SK-N-SH treated with all-trans-retinoic acid at 6 μM for 48 hours (cell line): ENCODE measurements around the gene ADGRV1.

Experiments
- ATAC-seq: fragments of 200-7000 bp; cut with Tn5 transposase; 3 replicates; pipeline ENCODE4 v1.9.1; 2020; ENCODE audit warnings: mild to moderate bottlenecking, moderate library complexity
- ARNTL ChIP-seq: fragments of 450-650 bp; formaldehyde crosslinking; IDR thresholded peaks from 2 replicates; pipeline ENCODE4 v1.5.0; 2020; ENCODE audit warnings: low read depth, mild to moderate bottlenecking, moderate library complexity, borderline replicate concordance
- BACH2 ChIP-seq: fragments of 250-450 bp; sonication (Bioruptor Pico); IDR thresholded peaks from 2 replicates; pipeline ENCODE4 v1.9.0; 2021; ENCODE audit warnings: mild to moderate bottlenecking, borderline replicate concordance
- CSDC2 ChIP-seq: fragments of 250-450 bp; sonication (Bioruptor Pico); IDR thresholded peaks from 2 replicates; pipeline ENCODE4 v1.5.0; 2020; ENCODE audit warnings: mild to moderate bottlenecking, moderate library complexity
- ESRRG ChIP-seq: fragments of 250-450 bp; sonication (Bioruptor Pico); IDR thresholded peaks from 2 replicates; pipeline ENCODE4 v1.6.1; 2021; ENCODE audit warnings: mild to moderate bottlenecking
- GLIS3 ChIP-seq: fragments of 250-450 bp; sonication (Bioruptor Pico); IDR thresholded peaks from 2 replicates; pipeline ENCODE4 v1.5.0; 2020; ENCODE audit warnings: mild to moderate bottlenecking, moderate library complexity
- ISL1 ChIP-seq: fragments of 250-450 bp; sonication (Bioruptor Pico); IDR thresholded peaks from 2 replicates; pipeline ENCODE4 v2.1.2; 2022; ENCODE audit warnings: mild to moderate bottlenecking, moderate library complexity
- OSR1 ChIP-seq: fragments of 250-450 bp; sonication (Bioruptor Pico); IDR thresholded peaks from 2 replicates; pipeline ENCODE4 v1.8.0; 2022; ENCODE audit warnings: moderate library complexity, mild to moderate bottlenecking, inconsistent platforms
- PATZ1 ChIP-seq: fragments of 250-450 bp; sonication (Bioruptor Pico); IDR thresholded peaks from 2 replicates; pipeline ENCODE4 v1.8.0; 2020; ENCODE audit warnings: mild to moderate bottlenecking, moderate library complexity, borderline replicate concordance
- POU6F1 ChIP-seq: fragments of 250-450 bp; sonication (Bioruptor Pico); IDR thresholded peaks from 2 replicates; pipeline ENCODE4 v1.8.0; 2021; ENCODE audit warnings: low read depth, mild to moderate bottlenecking, moderate library complexity, borderline replicate concordance
- RARB ChIP-seq: fragments of 250-450 bp; sonication (Bioruptor Pico); IDR thresholded peaks from 2 replicates; pipeline ENCODE4 v1.8.0; 2021; ENCODE audit warnings: mild to moderate bottlenecking, moderate library complexity
- SNAI2 ChIP-seq: fragments of 250-450 bp; sonication (Bioruptor Pico); IDR thresholded peaks from 2 replicates; pipeline ENCODE4 v1.5.0; 2020; ENCODE audit warnings: mild to moderate bottlenecking, moderate library complexity
- TOX ChIP-seq: fragments of 250-450 bp; sonication (Bioruptor Pico); IDR thresholded peaks from 2 replicates; pipeline ENCODE4 v1.8.0; 2021; ENCODE audit warnings: mild to moderate bottlenecking, moderate library complexity, borderline replicate concordance
- TSHZ2 ChIP-seq: fragments of 250-450 bp; sonication (Bioruptor Pico); IDR thresholded peaks from 2 replicates; pipeline ENCODE4 v1.5.0; 2020; ENCODE audit warnings: mild to moderate bottlenecking, moderate library complexity
- ZFP30 ChIP-seq: fragments of 450-650 bp; formaldehyde crosslinking; IDR thresholded peaks from 2 replicates; pipeline ENCODE4 v1.5.0; 2022; ENCODE audit warnings: mild to moderate bottlenecking, moderate library complexity
- ZNF8 ChIP-seq: fragments of 450-650 bp; formaldehyde crosslinking; IDR thresholded peaks from 2 replicates; pipeline ENCODE4 v1.5.0; 2020; ENCODE audit warnings: mild to moderate bottlenecking, moderate library complexity

The ADGRV1 gene

GRCh38 chr5:91139572-91140200 is 581.1 kb downstream of the ADGRV1 start:
- no peak for TF ChIP-seq POU6F1 (CRISPR knock-in tag)
- TF ChIP-seq GLIS3, result no peak
- no peak for TF ChIP-seq TSHZ2 (CRISPR knock-in tag)
- ATAC-seq, result no peak; the same call in 2 of the 3 replicates

- ATAC-seq, result peak; percentile 86
- TF ChIP-seq TOX (CRISPR knock-in tag) (peak; percentile 44; the same call in 1 of the 2 replicates), TSHZ2 (CRISPR knock-in tag) (peak; percentile 25; the same call in 1 of the 2 replicates), ISL1 (CRISPR knock-in tag) (peak; percentile 75), SNAI2 (CRISPR knock-in tag) (no peak)
- TF ChIP-seq, all 23 proteins: peak for 3
Observed at GRCh38 chr5:91140657-91141056, 582.1 kb downstream of the ADGRV1 start.

GRCh38 chr5:91141642-91142041 is 583.0 kb downstream of the ADGRV1 start:
- no peak for ATAC-seq
- TF ChIP-seq ZFP30 (CRISPR knock-in tag) (no peak), PATZ1 (CRISPR knock-in tag) (no peak), ARNTL (no peak), RARB (CRISPR knock-in tag) (no peak), ISL1 (CRISPR knock-in tag) (no peak), ESRRG (no peak), CSDC2 (CRISPR knock-in tag) (no peak), BACH2 (CRISPR knock-in tag) (no peak), ZNF8 (CRISPR knock-in tag) (no peak), TSHZ2 (CRISPR knock-in tag) (no peak), OSR1 (CRISPR knock-in tag) (no peak)
- TF ChIP-seq, all 23 proteins: peak for 0
